GDM1 (cell line): Measurements from ENCODE around the gene DHH.

Experiments
- DNase-seq: peaks from one replicate; lab custom pipeline; 2025; lab: John Stamatoyannopoulos, UW

Gene DHH

DNA sequence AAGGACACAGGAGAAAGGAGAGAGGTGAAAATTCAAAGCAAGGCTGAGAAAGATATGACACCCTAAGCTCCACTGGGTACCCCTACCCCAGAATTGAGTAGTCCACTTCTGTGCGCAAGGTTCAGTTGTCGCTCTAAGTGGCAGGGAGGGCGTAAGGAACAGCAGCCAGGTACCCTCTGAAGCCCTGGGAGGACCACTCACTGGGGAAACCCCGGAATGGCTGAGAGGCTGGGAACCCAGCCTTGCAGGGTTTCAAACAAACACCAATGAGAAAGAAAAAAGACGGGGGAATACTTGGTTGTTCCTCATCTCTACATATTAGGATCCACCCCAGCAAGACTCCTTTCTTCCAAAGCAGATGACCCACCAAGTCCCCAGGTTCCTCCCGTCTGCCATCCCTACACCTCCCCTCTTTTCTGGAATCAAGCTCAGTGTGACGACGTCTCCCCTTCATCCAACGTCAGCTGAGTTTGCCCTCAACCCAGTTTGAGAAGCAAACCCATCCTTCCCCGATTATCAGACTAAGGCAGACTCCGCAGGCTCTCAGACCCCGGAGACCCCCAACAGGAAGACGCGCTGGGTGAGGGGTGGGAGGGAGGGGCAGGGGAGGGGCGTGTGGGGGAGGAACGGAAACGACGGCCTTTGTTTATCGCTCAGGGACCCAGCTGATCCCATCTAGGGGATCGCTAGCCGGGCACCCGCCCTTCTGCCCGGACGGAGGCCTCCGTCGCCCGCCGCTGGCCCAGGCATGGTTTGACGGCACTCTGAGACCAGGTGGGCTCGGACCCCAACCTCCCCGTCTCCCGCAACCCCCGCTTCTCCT, 15.3 kb upstream of the DHH start:
- no peak for DNase-seq

DNA sequence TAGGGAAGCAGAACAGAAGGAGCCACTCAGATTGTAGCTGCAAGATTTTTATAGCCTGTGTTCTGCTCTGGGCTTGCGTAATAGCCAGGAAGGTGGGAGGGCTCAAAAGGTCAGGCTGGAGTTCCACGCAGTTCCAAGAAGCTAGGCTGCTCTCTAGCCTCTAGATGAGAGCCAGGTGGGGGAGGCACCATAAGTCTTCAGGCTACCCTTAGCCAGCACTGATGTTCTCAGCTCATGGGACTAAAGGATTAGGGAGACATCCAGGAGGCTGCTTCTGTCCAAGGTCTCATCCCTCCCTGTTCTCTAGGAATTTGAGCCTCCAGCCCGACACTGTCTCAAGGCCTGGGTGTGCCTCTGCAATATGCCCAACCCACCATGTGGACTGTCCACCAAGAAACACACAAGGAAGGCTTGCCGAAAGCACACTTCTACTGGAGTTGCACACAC, 14.4 kb upstream of the DHH start:
- no peak for DNase-seq

DNA sequence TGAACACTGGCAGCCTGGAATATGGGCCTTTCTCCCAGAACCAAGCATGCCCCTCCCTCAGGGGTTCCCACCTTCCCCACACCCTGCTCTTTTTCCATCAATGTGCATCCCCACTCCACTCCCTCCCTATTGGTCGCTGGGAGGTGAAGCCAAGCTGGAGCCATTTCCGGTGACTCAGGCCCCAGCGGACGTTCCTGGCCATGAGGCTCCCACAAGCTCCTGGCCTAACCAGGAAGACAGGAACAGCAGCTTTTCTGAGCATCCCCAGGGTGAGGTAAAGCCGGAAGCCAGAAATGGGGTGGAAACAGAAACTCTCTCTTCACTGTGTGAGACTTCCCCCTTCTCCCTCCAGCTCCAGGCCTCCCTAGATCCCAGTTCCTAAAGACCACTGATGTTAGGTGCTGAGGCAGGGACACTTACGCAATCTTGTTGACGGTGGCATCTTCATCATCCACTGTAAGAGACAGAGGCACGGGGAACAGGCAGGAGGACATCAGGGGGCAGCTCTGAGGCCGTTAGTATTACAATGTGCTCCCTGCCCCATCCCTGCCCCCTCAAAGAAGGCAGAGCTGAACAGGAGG, 11.0 kb upstream of the DHH start:
- DNase-seq: no peak

- no peak for DNase-seq
These were observed 10.2 kb upstream of the DHH start for GRCh38 chr12:49104822-49105221.

GRCh38 chr12:49100380-49100779, 5.8 kb upstream of the DHH start:
- DNase-seq: no peak

GRCh38 chr12:49098703-49099102, 4.1 kb upstream of the DHH start:
- no peak for DNase-seq

- peak; percentile 56 for DNase-seq
These were observed 3.4 kb upstream of the DHH start for GRCh38 chr12:49098035-49098451.

- DNase-seq: no peak
These were observed 2.8 kb upstream of the DHH start for GRCh38 chr12:49097381-49097780.

GRCh38 chr12:49094975-49095365, 369 bp upstream of the DHH start:
- no peak for DNase-seq

DNA sequence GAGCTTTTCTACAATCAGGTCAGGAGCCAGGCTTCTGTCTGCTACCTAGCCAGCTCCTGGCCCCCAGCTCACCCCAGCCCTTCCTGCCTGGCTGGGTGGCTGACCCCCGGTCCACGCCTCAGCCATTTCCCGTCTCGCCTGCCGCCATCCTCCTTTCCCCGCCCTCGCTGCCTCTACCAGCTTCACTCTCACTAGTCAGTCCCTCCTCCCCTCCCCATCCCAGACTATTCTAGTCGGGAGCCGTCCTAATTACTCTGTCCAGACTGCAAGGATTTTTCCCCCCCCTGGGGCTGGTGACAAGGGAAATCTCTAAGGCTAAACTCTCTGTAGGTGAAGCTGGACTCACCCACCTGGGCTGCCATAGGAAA, 825 bp downstream of the DHH start:
- DNase-seq: no peak

GRCh38 chr12:49092816-49093406, 1.7 kb downstream of the DHH start:
- DNase-seq: no peak

- no peak for DNase-seq
These were observed 2.4 kb downstream of the DHH start for GRCh38 chr12:49092086-49092815.

GRCh38 chr12:49091836-49092085, 2.8 kb downstream of the DHH start:
- no peak for DNase-seq

- DNase-seq: no peak
These were observed 3.4 kb downstream of the DHH start for GRCh38 chr12:49091056-49091835.

DNA sequence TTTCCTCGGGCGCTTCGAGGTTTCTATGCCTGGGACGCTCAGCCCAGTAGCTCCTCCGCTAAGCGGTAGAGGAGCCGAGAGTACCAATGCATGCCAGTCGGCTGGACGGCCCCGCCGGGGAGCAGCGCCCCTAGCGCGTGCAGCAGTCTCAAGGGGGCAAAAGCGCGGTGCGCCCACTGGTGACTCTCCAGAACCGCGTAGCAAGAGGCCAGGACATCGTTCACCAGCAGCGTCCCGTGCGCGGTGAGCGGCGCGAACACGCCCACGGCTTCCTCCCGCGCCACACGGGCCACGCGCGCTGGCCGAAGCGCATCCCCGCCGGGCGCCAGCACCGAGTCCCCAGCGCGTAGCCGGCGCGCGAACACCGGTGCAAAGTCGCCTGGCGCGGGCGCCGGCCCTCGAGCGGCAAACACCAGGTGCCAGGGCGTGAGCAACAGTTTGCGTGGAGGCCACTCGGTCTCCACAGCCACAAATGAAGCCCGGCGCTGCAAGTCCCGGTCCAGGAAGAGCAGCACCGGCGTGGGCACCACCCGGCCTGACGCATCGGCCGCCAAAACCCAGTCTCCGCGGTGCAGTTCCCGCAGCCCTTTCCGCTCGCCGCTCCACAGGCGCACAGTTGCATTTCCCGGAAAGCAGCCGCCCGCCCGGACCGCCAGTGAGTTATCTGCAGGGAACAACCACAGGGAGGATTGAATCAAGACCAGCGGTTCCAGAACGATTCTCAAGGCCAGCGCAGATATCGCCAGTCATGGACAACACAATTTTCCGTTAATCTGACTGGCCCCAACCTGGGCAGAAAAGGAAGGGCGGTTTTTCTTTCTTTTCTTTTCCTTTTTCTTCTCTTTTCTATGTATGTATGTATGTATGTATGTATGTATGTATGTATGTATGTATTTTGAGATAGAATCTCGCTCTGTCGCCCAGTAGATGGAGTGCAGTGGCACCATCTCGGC, 4.5 kb downstream of the DHH start:
- DNase-seq: no peak

DNA sequence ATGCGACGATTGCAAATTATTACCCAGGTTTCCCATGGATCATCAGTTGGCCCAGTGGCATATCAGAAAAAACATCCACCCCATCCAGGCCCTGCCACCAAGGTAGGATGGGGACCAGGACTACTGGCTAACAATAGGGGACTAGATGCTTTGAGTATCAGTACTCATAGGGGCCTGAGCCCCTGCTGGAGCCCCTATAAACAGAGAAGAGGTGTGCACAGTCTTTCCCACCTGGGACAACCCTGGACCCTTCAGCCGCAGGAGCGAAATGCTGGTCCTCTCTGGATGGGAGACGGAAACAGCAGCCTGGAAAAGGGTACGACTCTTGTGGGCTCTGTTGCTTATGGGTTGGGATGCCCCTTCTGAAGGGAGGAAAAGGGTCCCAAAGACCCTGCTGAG, 5.7 kb downstream of the DHH start:
- no peak for DNase-seq

- DNase-seq: peak; percentile 76
These were observed 6.3 kb downstream of the DHH start for GRCh38 chr12:49088150-49088931.

- DNase-seq: no peak
These were observed 8.5 kb downstream of the DHH start for GRCh38 chr12:49086116-49086515.

DNA sequence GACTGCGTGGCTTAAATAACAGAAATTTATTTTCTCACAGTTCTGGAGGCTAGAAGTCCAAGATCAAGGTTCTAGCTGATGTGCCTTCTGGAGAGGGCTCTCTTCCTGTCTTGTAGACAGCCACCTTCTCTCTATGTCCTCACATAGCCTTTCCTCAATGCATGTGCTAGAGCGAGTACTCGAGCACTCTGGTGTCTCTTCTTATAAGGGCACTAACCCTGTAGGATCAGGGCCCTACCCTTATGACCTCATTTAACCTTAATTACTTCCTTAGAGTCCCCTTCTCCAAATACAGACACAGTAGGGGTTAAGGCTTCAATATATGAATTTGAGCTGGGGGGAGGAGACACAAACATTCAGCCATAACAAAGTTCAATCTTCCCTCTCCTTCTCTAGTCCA, 10.2 kb downstream of the DHH start:
- DNase-seq: no peak

DNA sequence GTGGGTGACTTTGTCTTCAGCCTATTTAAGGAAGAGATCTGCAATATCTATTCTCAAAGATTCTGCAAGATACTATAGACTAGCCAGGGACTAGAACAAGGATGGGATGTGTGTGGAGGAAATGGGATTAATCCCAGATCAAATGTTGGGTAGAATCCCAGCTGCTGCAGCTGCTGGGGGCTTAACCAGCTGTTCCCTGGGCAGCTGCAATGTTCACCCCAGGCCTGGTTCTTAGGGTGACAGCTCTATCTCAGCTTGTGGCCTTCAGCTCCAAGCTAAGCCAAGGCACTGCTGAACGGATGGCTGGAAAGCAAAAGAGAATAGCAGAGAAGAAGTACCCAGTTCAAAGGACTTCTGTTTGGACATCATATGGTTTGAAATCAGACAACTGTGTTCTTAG, 14.8 kb downstream of the DHH start:
- DNase-seq: no peak
